SK-N-SH (cell line): ENCODE measurements around the gene EIF2S2. TPM values are rescaled to one million over a fixed set of nuclear protein-coding genes. Genes with fewer than 3 reads are reported as not detected.

Source experiments
- CTCF ChIA-PET: fragments of 300-600, 350-600 bp; formaldehyde crosslinking; extraction: SDS; loops from one replicate; lab custom pipeline; 2021; lab: Yijun Ruan, JAX
- POLR2A ChIA-PET: fragments of 350-600 bp; sonication (Branson Sonifier 250); formaldehyde crosslinking; extraction: SDS; loops from one replicate; lab custom pipeline; 2020; ENCODE audit warnings: antibody characterized with exemption, inconsistent platforms; lab: Yijun Ruan, JAX
- DNase-seq: peaks from one replicate; pipeline ENCODE4 v3.0.0; 2012
- H2AFZ ChIP-seq: fragments of 200-600 bp; sonication (generic); 2 replicates; pipeline ENCODE4 v1.8.1; 2016; ENCODE audit warnings: antibody characterized with exemption, mild to moderate bottlenecking, low read depth
- H3F3A ChIP-seq: fragments of 200-600 bp; sonication (generic); replicated peaks from 2 replicates; pipeline ENCODE3; 2016; ENCODE audit warnings: antibody characterized with exemption, mild to moderate bottlenecking; ENCODE audit not compliant: insufficient read depth
- H3K27ac ChIP-seq, 2 experiments: fragments of 200-500 bp in 1 of 2; fragments of 200-600 bp in 1 of 2; sonication (Bioruptor generic) in 1 of 2; sonication (generic), shearing (Covaris generic) in 1 of 2; 2 replicates each; pipeline versions ENCODE4 v1.5.1 to v1.6.1; 2014 to 2016; ENCODE audit warnings: low read depth in 2 of 2, inconsistent platforms in 1 of 2, low read length in 1 of 2, mild to moderate bottlenecking in 1 of 2, mixed read lengths in 1 of 2
- H3K27me3 ChIP-seq: fragments of 200-600 bp; sonication (generic), shearing (Covaris generic); 2 replicates; pipeline ENCODE4 v1.6.1; 2016; ENCODE audit warnings: mixed run types; ENCODE audit not compliant: insufficient read depth
- H3K36me3 ChIP-seq, 2 experiments: fragments of 200-500 bp in 1 of 2; fragments of 200-600 bp in 1 of 2; sonication (Bioruptor generic) in 1 of 2; sonication (generic) in 1 of 2; replicated peaks in 1 of 2; 2 replicates each; pipeline versions ENCODE3 to v1.5.1; 2014 to 2016; ENCODE audit warnings: low read length in 1 of 2, mild to moderate bottlenecking in 1 of 2; ENCODE audit not compliant: insufficient read depth in 2 of 2, control insufficient read depth in 1 of 2
- H3K4me1 ChIP-seq, 2 experiments: fragments of 200-500 bp in 1 of 2; fragments of 200-600 bp in 1 of 2; sonication (Bioruptor generic) in 1 of 2; sonication (generic), shearing (Covaris generic) in 1 of 2; 2 replicates each; pipeline versions ENCODE4 v1.5.1 to v1.6.1; 2014 to 2016; ENCODE audit warnings: low read depth in 1 of 2, low read length in 1 of 2, mixed run types in 1 of 2; ENCODE audit not compliant: insufficient read depth in 2 of 2, control insufficient read depth in 1 of 2
- H3K4me2 ChIP-seq: fragments of 200-600 bp; sonication (generic), shearing (Covaris generic); 2 replicates; pipeline ENCODE4 v1.6.1; 2017; ENCODE audit warnings: mixed run types
- H3K4me3 ChIP-seq, 2 experiments: fragments of 200-500 bp in 1 of 2; fragments of 200-600 bp in 1 of 2; sonication (Bioruptor generic) in 1 of 2; sonication (generic), shearing (Covaris generic) in 1 of 2; 2 replicates each; pipeline versions ENCODE4 v1.5.1 to v1.8.1; 2014 to 2016; ENCODE audit warnings: low read depth in 2 of 2, inconsistent platforms in 1 of 2, low read length in 1 of 2, mild to moderate bottlenecking in 1 of 2, mixed read lengths in 1 of 2, moderate library complexity in 1 of 2
- H3K79me2 ChIP-seq: fragments of 200-600 bp; sonication (generic); 2 replicates; pipeline ENCODE4 v1.8.1; 2017; ENCODE audit warnings: mild to moderate bottlenecking; ENCODE audit not compliant: insufficient read depth
- H3K9ac ChIP-seq: fragments of 200-600 bp; sonication (generic); 2 replicates; pipeline ENCODE4 v1.6.1; 2017; ENCODE audit warnings: mixed run types
- H3K9me2 ChIP-seq: fragments of 200-600 bp; sonication (generic); 2 replicates; pipeline ENCODE4 v1.6.1; 2017; ENCODE audit warnings: mixed run types
- H3K9me3 ChIP-seq: fragments of 200-600 bp; sonication (generic); 2 replicates; pipeline ENCODE4 v1.6.1; 2017; ENCODE audit warnings: mixed run types, mild to moderate bottlenecking, moderate library complexity
- H4K20me1 ChIP-seq: fragments of 200-600 bp; sonication (generic); 2 replicates; pipeline ENCODE4 v1.6.1; 2017; ENCODE audit warnings: mild to moderate bottlenecking, mixed run types; ENCODE audit not compliant: insufficient read depth
- EP300 ChIP-seq, 2 experiments: IDR thresholded peaks; 2 replicates each; pipeline versions ENCODE4 v1.4.0 to v1.6.1; 2012; ENCODE audit warnings: borderline replicate concordance in 1 of 2, low read depth in 1 of 2, low read length in 1 of 2
- FOSL2 ChIP-seq: IDR thresholded peaks from 2 replicates; pipeline ENCODE4 v1.4.0; 2012; ENCODE audit warnings: low read depth, mild to moderate bottlenecking, moderate library complexity, borderline replicate concordance
- FOXM1 ChIP-seq: IDR thresholded peaks from 2 replicates; pipeline ENCODE4 v1.4.0; 2012; ENCODE audit warnings: low read depth, mild to moderate bottlenecking
- GABPA ChIP-seq: IDR thresholded peaks from 2 replicates; pipeline ENCODE4 v1.4.0; 2012; ENCODE audit warnings: low read depth, mild to moderate bottlenecking
- GATA2 ChIP-seq: sonication (generic); formaldehyde crosslinking; IDR thresholded peaks from 2 replicates; pipeline ENCODE4 v1.5.0; 2020; ENCODE audit warnings: mild to moderate bottlenecking, missing genetic modification reagents
- JUND ChIP-seq: IDR thresholded peaks from 2 replicates; pipeline ENCODE4 v1.4.0; 2012
- MEF2A ChIP-seq: IDR thresholded peaks from 2 replicates; pipeline ENCODE4 v1.4.0; 2012; ENCODE audit warnings: low read depth, borderline replicate concordance
- NFIC ChIP-seq: IDR thresholded peaks from 2 replicates; pipeline ENCODE4 v1.4.0; 2012; ENCODE audit warnings: borderline replicate concordance
- SMC3 ChIP-seq: IDR thresholded peaks from 2 replicates; pipeline ENCODE4 v1.6.1; 2012; ENCODE audit warnings: low read depth, low read length, improper control_type of control experiment
- YY1 ChIP-seq: IDR thresholded peaks from 2 replicates; pipeline ENCODE4 v1.4.0; 2012; ENCODE audit warnings: low read depth, mild to moderate bottlenecking
- WGBS: methylation state at CpG from one replicate; pipeline ENCODE4 v1.1.6; 2017; ENCODE audit warnings: low lambda C conversion rate; 5-methylcytosine and 5-hydroxymethylcytosine counted together
- polyA plus RNA-seq, 3 experiments: library from polyadenylated mRNA; depleted of rRNA; stranded (reverse); fragments of >200 nt; gene quantifications; 2 replicates each; pipeline ENCODE4 v1.2.3, GENCODE V29; 2012
- TF ChIP-seq, protein P1 (sequence below): IDR thresholded peaks from 2 replicates; pipeline ENCODE4 v1.4.0; 2012; ENCODE audit warnings: low read depth, borderline replicate concordance
- TF ChIP-seq, protein P2 (sequence below): IDR thresholded peaks from 2 replicates; pipeline ENCODE4 v1.4.0; 2012; ENCODE audit warnings: low read depth, borderline replicate concordance
- TF ChIP-seq, protein P3 (sequence below): IDR thresholded peaks from 2 replicates; pipeline ENCODE4 v1.4.0; 2012; ENCODE audit warnings: low read depth
- TF ChIP-seq, protein P4 (sequence below): IDR thresholded peaks from 2 replicates; pipeline ENCODE4 v1.6.1; 2012; ENCODE audit warnings: mild to moderate bottlenecking, low read depth, low read length, moderate library complexity

The EIF2S2 gene
- polyA plus RNA-seq, 1 of the 3 experiments (the other 2 are of a cell fraction) = 50.7 TPM

DNA sequence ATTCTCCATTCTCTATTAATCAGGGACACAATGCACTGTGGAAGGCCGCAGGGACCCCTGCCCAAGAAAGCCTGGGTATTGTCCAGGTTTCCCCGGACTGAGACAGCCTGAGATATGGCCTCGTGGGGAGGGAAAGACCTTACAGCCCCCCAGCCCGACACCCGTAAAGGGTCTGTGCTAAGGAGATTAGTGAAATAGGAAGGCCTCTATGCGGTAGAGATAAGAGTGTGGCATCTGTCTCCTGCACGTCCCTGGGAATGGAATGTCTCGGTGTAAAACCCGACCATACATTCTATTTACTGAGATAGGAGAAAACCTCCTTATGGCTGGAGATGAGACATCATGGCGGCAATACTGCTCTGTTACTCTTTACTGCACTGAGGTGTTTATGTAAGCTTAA, 15.7 kb upstream of the EIF2S2 start (continued):
- TF ChIP-seq JUND = no peak
- TF ChIP-seq, protein P1, sequence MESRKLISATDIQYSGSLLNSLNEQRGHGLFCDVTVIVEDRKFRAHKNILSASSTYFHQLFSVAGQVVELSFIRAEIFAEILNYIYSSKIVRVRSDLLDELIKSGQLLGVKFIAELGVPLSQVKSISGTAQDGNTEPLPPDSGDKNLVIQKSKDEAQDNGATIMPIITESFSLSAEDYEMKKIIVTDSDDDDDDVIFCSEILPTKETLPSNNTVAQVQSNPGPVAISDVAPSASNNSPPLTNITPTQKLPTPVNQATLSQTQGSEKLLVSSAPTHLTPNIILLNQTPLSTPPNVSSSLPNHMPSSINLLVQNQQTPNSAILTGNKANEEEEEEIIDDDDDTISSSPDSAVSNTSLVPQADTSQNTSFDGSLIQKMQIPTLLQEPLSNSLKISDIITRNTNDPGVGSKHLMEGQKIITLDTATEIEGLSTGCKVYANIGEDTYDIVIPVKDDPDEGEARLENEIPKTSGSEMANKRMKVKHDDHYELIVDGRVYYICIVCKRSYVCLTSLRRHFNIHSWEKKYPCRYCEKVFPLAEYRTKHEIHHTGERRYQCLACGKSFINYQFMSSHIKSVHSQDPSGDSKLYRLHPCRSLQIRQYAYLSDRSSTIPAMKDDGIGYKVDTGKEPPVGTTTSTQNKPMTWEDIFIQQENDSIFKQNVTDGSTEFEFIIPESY = no peak
- TF ChIP-seq EP300 (IDR thresholded peaks at IDR 0.05; ENCODE audit: borderline replicate concordance in 1 of 2, low read depth in 1 of 2, low read length in 1 of 2) = no peak
- TF ChIP-seq, all 33 proteins: peak for 0

DNA sequence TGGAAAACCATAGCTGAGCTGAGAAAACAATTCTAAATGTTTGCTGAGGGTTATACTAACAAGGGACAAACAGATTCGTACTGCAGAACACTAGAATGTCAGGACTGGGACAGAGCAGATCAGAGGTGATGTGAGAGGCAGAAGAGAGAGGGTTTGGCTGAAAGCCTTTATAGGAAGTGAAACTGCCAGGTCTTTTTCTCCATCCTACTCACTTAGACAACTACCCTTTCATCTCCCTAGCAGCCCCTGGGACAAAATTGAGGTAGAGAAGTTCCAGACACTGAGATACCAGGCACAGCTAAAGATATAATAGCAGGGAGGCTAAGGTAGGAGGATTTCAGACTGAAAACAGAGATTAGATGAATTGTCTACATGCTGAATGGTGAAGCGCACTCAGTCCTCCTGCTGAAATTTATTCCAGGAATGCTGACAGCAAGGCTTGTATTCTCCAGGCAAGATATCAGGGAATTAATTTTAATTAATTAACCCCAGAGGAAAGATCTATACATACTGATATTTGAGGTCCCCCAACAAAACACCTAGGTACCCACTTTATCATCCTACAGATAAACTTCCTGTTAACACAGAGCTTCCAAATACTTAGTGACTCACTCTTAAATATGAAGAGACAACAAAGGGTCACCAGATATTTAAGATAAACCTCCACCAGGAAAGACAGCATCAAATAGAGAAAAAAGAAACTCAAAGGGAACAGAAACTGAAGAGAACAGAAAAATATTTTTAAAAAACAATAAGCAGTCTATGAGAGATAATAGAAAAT, 12.6 kb upstream of the EIF2S2 start:
- no peak overlapping the region for H3K4me2 ChIP-seq
- no peaks in the 10 kb centered on the region for H3K9me3 ChIP-seq
- H3K79me2 ChIP-seq = no peaks in the 10 kb centered on the region
- CTCF ChIA-PET = interaction anchor here (0.7 to 1.5 kb wide), 8 partner anchors 11 to 263 kb away, joined by 3 to 4 read pairs (median 3); partner anchors contain the start of gene EIF2S2
- 44% methylated on average over 2 of the region's 2 CpGs for WGBS
- TF ChIP-seq FOSL2 (peak; percentile 10; the same call in 1 of the 2 replicates), GATA2 (CRISPR knock-in tag) (no peak)
- TF ChIP-seq, all 33 proteins: peak for 1
- POLR2A ChIA-PET = interaction anchor here (1.8 kb wide), 1 partner anchor 12 kb away, joined by 6 read pairs; the partner anchor contains the start of gene EIF2S2
- H4K20me1 ChIP-seq = no peaks in the 10 kb centered on the region
- H3K4me1 ChIP-seq = peaks cover 0 to 4% of the 10 kb centered on the region in 2 experiments; a peak in 3 of 4 replicates
- H3K27me3 ChIP-seq = no peaks in the 10 kb centered on the region
- H3K36me3 ChIP-seq = no peaks in the 10 kb centered on the region
- DNase-seq = peak; percentile 47
- H3F3A ChIP-seq = peaks cover 6% of the 10 kb centered on the region
- H3K4me3 ChIP-seq = no peak overlapping the region
- peak overlapping the region; percentile 39 for H2AFZ ChIP-seq
- peak overlapping the region in 1 of 2 experiments; percentile 7; a peak in 2 of 4 replicates for H3K27ac ChIP-seq
- H3K9me2 ChIP-seq = no peaks in the 10 kb centered on the region
- no peak overlapping the region for H3K9ac ChIP-seq

DNA sequence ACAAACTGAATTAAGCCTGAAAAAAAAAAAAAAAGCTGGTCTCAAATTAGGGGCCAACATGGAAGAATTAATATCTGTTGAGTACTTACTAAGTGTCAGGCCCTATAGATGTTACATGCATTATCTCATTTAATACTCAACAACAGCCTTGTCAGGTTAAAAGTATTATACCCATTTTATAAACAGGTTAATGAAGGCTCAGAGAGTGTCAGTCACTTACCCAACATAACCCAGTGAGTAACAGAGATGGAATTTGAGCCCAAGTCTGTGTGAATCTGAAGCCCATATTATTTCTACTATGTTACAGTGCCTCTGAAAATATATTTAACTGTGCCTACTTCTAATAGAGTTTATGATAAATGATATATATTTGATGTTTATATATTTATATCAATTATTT, 11.3 kb upstream of the EIF2S2 start:
- ChIA-PET CTCF (interaction anchor here (1.2 kb wide), 1 partner anchor 40 kb away, joined by 3 read pairs; no protein-coding TSS in a partner anchor), POLR2A (interaction anchor here (0.7 kb wide), 1 partner anchor 11 kb away, joined by 3 read pairs; the partner anchor contains the start of gene EIF2S2)
- Histone ChIP-seq H3K9ac (no peak overlapping the region), H3F3A (peaks cover 6% of the 10 kb centered on the region), H2AFZ (no peak overlapping the region), H3K36me3 (no peaks in the 10 kb centered on the region), H3K4me1 (peaks cover 0 to 4% of the 10 kb centered on the region in 2 experiments; a peak in 3 of 4 replicates), H3K9me2 (no peaks in the 10 kb centered on the region), H3K27me3 (no peaks in the 10 kb centered on the region), H4K20me1 (no peaks in the 10 kb centered on the region), H3K27ac (no peak overlapping the region), H3K9me3 (no peaks in the 10 kb centered on the region), H3K4me2 (no peak overlapping the region), H3K4me3 (no peak overlapping the region), H3K79me2 (no peaks in the 10 kb centered on the region)
- no peak for TF ChIP-seq YY1
- TF ChIP-seq, protein P2, sequence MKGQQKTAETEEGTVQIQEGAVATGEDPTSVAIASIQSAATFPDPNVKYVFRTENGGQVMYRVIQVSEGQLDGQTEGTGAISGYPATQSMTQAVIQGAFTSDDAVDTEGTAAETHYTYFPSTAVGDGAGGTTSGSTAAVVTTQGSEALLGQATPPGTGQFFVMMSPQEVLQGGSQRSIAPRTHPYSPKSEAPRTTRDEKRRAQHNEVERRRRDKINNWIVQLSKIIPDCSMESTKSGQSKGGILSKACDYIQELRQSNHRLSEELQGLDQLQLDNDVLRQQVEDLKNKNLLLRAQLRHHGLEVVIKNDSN = no peak
- no peak for TF ChIP-seq FOXM1
- no peak for TF ChIP-seq SMC3
- TF ChIP-seq JUND = no peak
- no peak for TF ChIP-seq NFIC
- TF ChIP-seq, protein P3, sequence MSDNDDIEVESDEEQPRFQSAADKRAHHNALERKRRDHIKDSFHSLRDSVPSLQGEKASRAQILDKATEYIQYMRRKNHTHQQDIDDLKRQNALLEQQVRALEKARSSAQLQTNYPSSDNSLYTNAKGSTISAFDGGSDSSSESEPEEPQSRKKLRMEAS = no peak
- TF ChIP-seq, protein P4, sequence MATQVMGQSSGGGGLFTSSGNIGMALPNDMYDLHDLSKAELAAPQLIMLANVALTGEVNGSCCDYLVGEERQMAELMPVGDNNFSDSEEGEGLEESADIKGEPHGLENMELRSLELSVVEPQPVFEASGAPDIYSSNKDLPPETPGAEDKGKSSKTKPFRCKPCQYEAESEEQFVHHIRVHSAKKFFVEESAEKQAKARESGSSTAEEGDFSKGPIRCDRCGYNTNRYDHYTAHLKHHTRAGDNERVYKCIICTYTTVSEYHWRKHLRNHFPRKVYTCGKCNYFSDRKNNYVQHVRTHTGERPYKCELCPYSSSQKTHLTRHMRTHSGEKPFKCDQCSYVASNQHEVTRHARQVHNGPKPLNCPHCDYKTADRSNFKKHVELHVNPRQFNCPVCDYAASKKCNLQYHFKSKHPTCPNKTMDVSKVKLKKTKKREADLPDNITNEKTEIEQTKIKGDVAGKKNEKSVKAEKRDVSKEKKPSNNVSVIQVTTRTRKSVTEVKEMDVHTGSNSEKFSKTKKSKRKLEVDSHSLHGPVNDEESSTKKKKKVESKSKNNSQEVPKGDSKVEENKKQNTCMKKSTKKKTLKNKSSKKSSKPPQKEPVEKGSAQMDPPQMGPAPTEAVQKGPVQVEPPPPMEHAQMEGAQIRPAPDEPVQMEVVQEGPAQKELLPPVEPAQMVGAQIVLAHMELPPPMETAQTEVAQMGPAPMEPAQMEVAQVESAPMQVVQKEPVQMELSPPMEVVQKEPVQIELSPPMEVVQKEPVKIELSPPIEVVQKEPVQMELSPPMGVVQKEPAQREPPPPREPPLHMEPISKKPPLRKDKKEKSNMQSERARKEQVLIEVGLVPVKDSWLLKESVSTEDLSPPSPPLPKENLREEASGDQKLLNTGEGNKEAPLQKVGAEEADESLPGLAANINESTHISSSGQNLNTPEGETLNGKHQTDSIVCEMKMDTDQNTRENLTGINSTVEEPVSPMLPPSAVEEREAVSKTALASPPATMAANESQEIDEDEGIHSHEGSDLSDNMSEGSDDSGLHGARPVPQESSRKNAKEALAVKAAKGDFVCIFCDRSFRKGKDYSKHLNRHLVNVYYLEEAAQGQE = no peak
- TF ChIP-seq FOSL2 = no peak
- no peak for TF ChIP-seq MEF2A
- TF ChIP-seq GABPA = no peak
- no peak for DNase-seq
